Kidney tubule cell (primary cell): ENCODE measurements around the gene ERBIN.
"Not testable (repeated sequence)": the region's sequence is repeated elsewhere in the genome, so short reads cannot be mapped to it uniquely, and the experiment has no call there.

Experiments
- DNase-seq: peaks from one replicate; pipeline ENCODE4 v3.0.0-alpha.2; 2018; ENCODE audit warnings: low spot score

ERBIN gene, protein sequence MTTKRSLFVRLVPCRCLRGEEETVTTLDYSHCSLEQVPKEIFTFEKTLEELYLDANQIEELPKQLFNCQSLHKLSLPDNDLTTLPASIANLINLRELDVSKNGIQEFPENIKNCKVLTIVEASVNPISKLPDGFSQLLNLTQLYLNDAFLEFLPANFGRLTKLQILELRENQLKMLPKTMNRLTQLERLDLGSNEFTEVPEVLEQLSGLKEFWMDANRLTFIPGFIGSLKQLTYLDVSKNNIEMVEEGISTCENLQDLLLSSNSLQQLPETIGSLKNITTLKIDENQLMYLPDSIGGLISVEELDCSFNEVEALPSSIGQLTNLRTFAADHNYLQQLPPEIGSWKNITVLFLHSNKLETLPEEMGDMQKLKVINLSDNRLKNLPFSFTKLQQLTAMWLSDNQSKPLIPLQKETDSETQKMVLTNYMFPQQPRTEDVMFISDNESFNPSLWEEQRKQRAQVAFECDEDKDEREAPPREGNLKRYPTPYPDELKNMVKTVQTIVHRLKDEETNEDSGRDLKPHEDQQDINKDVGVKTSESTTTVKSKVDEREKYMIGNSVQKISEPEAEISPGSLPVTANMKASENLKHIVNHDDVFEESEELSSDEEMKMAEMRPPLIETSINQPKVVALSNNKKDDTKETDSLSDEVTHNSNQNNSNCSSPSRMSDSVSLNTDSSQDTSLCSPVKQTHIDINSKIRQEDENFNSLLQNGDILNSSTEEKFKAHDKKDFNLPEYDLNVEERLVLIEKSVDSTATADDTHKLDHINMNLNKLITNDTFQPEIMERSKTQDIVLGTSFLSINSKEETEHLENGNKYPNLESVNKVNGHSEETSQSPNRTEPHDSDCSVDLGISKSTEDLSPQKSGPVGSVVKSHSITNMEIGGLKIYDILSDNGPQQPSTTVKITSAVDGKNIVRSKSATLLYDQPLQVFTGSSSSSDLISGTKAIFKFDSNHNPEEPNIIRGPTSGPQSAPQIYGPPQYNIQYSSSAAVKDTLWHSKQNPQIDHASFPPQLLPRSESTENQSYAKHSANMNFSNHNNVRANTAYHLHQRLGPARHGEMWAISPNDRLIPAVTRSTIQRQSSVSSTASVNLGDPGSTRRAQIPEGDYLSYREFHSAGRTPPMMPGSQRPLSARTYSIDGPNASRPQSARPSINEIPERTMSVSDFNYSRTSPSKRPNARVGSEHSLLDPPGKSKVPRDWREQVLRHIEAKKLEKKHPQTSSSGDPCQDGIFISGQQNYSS (N-terminal part only)

GRCh38 chr5:65926276-65926783, at the start of gene ERBIN:
TSS of gene ERBIN (plus strand) at chr5:65926575. CDS start at chr5:65992719, 66,144 bp downstream.
- DNase-seq, result peak; percentile 90

DNA sequence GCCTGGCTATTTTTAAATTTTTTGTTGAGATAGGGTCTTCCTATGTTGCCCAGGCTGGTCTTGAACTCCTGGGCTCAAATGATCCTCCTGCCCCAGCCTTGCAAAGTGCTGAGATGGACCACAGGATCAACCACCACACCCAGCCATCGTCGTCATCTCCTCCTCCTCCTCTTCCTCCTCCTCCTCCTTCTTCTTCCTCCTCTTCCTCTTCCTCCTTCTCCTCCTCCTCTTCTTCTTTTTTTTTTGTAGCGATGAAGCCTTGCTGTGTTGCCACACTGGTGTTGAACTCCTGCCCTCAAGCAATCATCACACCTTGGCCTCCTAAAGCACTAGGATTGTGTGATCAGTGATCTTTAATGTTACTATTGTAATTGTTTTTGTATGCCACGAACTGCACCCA, 49.4 kb upstream of the ERBIN start:
- no peak for DNase-seq

DNA sequence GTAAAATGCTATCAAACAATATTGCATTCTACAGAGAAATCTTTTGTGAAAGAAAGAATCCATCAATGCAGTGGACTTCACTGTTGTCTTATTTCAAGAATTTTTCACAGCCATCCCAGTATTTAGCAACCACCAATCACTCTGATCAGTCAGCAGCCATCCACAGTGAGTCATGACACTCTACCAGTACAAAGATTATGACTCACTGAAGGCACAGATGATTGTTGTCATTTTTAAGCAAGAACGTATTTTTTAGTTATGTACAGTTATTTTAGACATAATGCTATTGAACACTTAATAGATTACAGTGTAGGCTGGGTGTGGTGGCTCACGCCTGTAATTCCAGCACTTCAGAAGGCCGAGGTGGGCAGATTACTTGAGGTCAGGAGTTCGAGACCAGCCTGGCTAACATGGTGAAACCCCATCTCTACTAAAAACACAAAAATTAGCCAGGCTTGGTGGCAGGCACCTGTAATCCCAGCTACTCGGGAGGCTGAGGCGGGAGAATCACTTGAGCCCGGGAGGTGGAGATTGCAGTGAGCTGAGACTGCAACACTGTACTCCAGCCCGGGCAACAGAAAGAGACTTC, 46.6 kb upstream of the ERBIN start:
- DNase-seq, result peak; percentile 81

DNA sequence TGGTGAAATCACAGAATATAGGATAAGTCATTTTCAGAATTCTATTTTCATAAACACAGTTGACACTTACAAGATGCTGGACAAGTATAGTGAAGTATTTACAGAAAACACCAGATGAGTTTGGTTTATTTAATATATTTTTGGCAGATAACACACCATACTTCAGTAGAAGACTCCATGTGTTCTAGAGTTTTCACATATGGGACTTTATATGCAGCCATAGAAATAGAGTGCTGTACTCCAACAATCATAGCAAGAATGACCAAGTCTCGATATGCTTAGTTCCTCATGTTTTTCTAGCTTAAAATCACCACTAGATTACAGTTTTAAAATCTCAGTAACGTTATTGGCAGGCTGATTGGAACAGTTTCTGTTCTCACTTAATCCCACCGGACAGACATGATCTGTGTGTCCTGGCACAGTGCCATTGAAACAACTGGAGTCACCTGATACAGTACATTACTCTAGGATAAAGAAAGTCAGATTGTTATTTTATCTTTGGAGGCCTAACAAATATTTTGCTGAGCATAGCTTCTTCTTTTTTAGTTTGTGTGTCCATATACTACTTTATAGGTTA, 45.8 kb upstream of the ERBIN start:
- DNase-seq, result no peak

GRCh38 chr5:65882278-65882677, 44.1 kb upstream of the ERBIN start:
- no peak for DNase-seq

DNA sequence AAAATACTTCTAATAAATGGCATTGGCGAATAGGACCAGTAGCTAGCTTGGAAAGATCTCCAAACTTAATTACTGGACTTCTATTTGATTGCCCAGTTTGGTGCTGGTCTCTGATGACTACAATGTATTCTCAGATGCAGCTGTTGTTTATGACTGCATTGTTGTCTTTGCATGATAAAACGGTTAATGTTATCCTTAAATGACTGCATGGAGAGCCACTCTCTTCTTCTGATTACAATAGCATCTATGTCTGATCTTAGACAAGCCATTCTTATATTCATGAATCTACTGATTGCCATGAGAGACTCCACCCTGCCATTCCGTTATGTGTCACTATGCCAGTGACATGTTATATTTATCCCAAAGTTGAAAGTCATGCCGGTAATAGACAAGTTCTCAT, 42.9 kb upstream of the ERBIN start:
- no peak for DNase-seq

GRCh38 chr5:65886387-65886786, 40.0 kb upstream of the ERBIN start:
- no peak for DNase-seq

DNA sequence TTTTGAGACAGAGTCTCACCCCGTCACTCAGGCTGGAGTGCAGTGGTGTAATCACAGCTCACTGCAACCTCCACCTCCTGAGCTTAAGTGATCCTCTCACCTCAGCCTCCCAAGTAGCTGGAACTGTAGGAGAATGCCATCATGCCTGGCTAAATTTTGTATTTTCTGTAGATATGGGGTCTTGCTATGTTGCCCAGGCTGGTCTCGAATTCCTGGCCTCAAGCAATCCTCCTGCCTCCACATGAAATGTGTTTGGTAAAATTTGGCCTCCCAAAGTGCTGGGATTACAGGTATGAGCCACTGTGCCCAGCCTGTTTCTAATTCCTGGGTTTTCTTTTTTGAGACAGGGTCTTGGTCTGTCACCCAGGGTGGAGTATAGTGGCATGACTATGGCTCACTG, 34.4 kb upstream of the ERBIN start:
- not testable (repeated sequence) for DNase-seq

- no peak for DNase-seq
Observed at GRCh38 chr5:65892801-65893200, 33.6 kb upstream of the ERBIN start.

DNA sequence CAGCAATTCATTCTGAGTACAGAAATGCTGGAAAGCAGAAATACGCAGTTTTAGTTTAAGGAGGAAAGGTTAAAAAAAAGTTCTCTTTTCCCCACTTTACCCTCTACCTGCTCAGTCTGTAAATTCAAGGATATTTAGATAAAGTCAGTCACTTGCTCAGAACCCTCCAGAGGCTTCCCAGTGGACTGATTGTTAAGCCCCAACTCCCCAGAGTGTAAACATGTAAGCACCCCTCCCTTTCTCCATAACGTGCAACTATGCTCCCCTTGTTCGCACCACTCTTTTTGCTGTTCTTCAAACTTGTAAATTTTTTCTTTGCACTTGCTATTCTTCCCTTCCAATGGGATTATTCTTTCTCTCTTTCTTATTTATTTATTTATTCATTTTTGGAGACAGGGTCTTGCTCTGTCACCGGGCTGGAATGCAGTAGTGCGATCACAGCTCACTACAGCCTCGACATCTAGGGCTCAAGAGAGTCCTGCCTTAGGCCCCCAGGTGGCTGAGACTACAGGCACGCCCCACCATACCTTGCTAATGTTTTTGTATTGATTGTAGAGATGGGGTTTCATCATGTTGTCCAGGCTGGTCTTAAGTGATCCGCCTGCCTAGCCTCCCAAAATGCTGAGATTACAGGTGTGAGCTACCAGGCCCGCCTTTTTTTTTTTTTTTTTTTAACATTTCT, 32.5 kb upstream of the ERBIN start:
- DNase-seq, result no peak

DNA sequence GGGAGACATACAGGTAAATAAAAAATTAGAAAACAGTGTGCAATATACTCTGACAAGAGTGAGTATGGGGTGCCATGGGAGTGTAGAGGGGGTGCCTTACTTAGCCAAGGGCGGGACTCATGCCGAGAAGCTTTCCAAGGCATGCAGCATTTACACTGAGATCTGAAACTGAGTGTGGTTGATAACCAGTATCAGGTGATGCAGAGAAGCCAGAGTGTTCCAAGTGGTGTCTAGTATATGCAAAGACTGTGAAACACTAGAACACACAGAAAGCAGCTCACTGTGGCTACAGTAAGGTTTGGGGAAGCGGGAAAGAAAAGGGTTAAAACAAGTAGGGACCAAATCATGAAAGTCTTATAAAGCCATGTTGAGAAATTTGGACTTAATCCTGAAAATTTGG, 30.5 kb upstream of the ERBIN start:
- no peak for DNase-seq

DNA sequence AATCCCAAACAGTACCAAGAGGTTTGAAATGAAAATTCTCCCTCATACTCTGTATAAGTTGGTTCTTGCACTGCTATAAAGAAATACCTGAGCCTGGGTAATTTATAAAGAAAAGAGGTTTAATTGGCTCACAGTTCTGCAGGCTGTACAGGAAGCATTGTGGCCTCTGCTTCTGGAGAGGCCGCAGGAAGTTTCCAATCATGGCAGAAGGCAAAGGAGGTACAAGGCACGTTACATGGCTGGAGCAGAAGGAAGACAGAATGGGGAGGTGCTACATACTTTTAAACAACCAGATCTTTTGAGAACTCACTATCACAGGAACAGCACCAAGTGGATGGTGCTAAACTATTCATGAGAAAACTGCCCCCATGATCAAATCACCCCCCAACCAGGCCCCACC, 25.6 kb upstream of the ERBIN start:
- no peak for DNase-seq

GRCh38 chr5:65902104-65902503, 24.3 kb upstream of the ERBIN start:
- DNase-seq, result no peak

DNA sequence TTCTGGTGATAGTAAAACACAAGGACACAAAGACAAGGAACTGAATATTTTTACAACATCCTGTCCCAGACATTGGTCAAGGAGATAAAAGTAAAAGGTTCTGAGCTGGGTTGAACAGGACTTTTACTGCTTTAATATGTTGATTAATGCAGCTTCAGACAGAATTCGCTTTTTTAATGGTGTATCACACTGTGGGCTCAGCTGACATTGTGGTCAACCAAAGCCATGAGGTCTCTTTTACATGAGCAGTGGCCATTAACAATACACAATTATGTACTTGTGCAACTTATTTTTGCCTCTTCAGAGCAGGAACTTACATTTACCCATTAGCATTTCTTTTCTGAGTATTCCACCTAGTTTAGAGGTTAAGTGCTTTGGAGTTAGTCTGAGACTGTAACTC, 22.8 kb upstream of the ERBIN start:
- no peak for DNase-seq

- no peak for DNase-seq
Observed at GRCh38 chr5:65906256-65906655, 20.1 kb upstream of the ERBIN start.

DNA sequence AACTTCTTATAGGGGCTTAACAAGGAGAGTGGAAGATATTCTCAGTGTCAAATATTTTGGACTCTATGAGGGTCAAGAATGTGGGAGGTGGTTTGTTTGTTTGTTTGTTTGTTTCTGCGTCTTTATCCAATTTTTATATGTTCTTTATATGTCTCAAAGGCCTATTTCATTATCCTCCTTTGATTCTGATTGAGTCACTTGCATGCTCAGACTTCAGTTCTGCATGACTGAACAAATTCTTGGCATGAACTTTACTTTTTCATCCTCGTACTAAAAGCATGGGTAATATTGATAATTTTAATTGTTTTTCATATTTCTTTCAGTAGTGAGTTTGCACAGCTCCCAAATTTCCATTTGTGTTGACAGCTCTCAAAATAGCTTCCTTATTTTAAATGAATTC, 19.2 kb upstream of the ERBIN start:
- peak; percentile 66 for DNase-seq

- DNase-seq, result no peak
Observed at GRCh38 chr5:65910711-65911110, 15.7 kb upstream of the ERBIN start.

GRCh38 chr5:65912311-65912710, 14.1 kb upstream of the ERBIN start:
- no peak for DNase-seq

DNA sequence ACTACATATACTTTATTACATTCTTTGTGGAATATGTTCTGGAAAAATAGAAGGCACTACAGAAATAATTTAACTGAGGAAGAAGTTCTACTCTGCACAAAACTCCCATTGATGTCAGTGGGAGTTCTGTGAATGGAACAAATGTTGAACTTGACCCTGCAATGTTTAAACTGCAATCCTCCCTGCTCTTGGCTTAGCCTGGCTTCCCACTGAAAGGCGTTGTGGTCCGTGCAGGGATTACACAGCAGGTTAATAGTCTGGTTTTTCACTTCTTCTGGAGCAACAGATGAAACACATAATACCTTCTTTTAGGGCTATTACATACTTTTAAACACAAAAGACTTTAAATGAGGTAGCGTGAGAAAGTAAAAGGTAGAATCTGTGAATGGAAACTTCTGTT, 12.9 kb upstream of the ERBIN start:
- no peak for DNase-seq

DNA sequence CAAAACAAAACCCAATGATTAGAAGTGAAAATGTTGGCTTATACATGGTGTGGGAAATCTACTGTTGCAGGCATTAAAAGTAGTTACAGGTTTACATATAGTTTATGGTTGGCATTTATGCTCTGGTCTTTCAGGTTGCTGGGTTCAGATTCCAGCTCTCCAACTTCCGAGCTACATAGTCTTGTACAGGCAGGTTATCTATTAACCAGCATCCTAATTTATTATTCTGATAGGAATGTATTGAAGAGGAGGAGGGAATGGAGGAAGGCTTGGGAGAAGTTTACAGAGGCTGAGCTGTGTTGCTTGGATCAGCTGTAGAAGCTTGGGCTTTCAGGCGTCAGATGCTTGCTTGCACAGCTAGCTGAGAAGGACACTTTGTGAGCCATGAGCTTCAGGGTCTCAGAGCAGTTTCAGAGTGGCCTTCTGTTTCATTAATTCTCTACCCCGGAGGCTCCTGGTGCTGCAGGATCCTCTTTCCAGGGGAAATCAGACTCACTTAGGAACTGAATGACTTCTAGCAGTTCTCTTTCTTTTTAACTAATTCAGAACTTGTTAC, 11.7 kb upstream of the ERBIN start:
- peak; percentile 70 for DNase-seq

GRCh38 chr5:65915661-65916060, 10.7 kb upstream of the ERBIN start:
- DNase-seq, result not testable (repeated sequence)
